K562 (cell line): ENCODE measurements around the gene C11orf65. TPM values are rescaled to one million over a fixed set of nuclear protein-coding genes. Genes with fewer than 3 reads are reported as not detected.

ENCODE experiments used
- BACH1 ChIP-seq: fragments of 200-800 bp; sonication (Bioruptor generic); IDR thresholded peaks from 2 replicates; pipeline ENCODE4 v1.6.1; 2016; ENCODE audit warnings: missing genetic modification characterization, missing compliant biosample characterization
- CTBP1 ChIP-seq: fragments of 450-650 bp; IDR thresholded peaks from 2 replicates; pipeline ENCODE4 v1.6.1; 2016; ENCODE audit warnings: borderline replicate concordance
- DIDO1 ChIP-seq: fragments of 450-650 bp; IDR thresholded peaks from 2 replicates; pipeline ENCODE4 v1.6.1; 2016; ENCODE audit warnings: low read depth, missing biosample characterization, missing genetic modification characterization
- EP400 ChIP-seq: fragments of 450-650 bp; IDR thresholded peaks from 2 replicates; pipeline ENCODE4 v1.6.1; 2017; ENCODE audit warnings: antibody characterized with exemption, mild to moderate bottlenecking, moderate library complexity
- GABPB1 ChIP-seq: sonication (generic); formaldehyde crosslinking; IDR thresholded peaks from 2 replicates; pipeline ENCODE4 v1.8.0; 2022; ENCODE audit warnings: mild to moderate bottlenecking, missing genetic modification reagents
- HMGN3 ChIP-seq: IDR thresholded peaks from 2 replicates; pipeline ENCODE4 v1.6.1; 2011; ENCODE audit warnings: borderline replicate concordance, low read depth, mild to moderate bottlenecking, mixed read lengths, low read length; ENCODE audit not compliant: insufficient read length; ENCODE audit errors: extremely low read depth
- IRF1 ChIP-seq: sonication (generic); formaldehyde crosslinking; IDR thresholded peaks from 2 replicates; pipeline ENCODE4 v1.8.0; 2022; ENCODE audit warnings: missing genetic modification reagents, mild to moderate bottlenecking, borderline replicate concordance
- NBN ChIP-seq: fragments of 450-650 bp; IDR thresholded peaks from 2 replicates; pipeline ENCODE4 v1.6.1; 2016; ENCODE audit warnings: low read depth, mild to moderate bottlenecking
- NFE2 ChIP-seq: IDR thresholded peaks from 2 replicates; pipeline ENCODE4 v1.6.1; 2014; ENCODE audit warnings: antibody characterized with exemption, low read depth
- PREB ChIP-seq: sonication (generic); formaldehyde crosslinking; IDR thresholded peaks from 2 replicates; pipeline ENCODE4 v1.8.1; 2023; ENCODE audit warnings: mild to moderate bottlenecking, missing genetic modification reagents
- PTBP1 ChIP-seq: fragments of 200-400 bp; formaldehyde crosslinking; IDR thresholded peaks from 2 replicates; pipeline ENCODE4 v1.6.1; 2017; ENCODE audit warnings: low read depth, low read length
- PURB ChIP-seq: sonication (generic); formaldehyde crosslinking; IDR thresholded peaks from 2 replicates; pipeline ENCODE4 v1.9.0; 2021; ENCODE audit warnings: low read depth, mild to moderate bottlenecking, missing genetic modification reagents
- SETDB1 ChIP-seq: IDR thresholded peaks from one replicate; pipeline ENCODE4 v1.6.1; 2012; ENCODE audit warnings: low read length, control low read depth, inconsistent platforms
- TFAM ChIP-seq: fragments of 250-450 bp; sonication (Bioruptor Pico); conservative IDR thresholded peaks from 2 replicates; pipeline ENCODE4 v1.5.0; 2021; ENCODE audit warnings: mild to moderate bottlenecking, moderate library complexity
- TFE3 ChIP-seq: fragments of 450-650 bp; formaldehyde crosslinking; IDR thresholded peaks from 2 replicates; pipeline ENCODE4 v1.4.0; 2020; ENCODE audit warnings: mild to moderate bottlenecking, mixed read lengths
- THRB ChIP-seq: fragments of 450-650 bp; formaldehyde crosslinking; conservative IDR thresholded peaks from 2 replicates; pipeline ENCODE4 v1.4.0; 2022; ENCODE audit warnings: mild to moderate bottlenecking, missing genetic modification characterization
- ZC3H4 ChIP-seq: sonication (generic); formaldehyde crosslinking; IDR thresholded peaks from 2 replicates; pipeline ENCODE4 v1.9.0; 2021; ENCODE audit warnings: missing genetic modification reagents, borderline replicate concordance
- ZNF316 ChIP-seq: fragments of 450-650 bp; IDR thresholded peaks from 2 replicates; pipeline ENCODE4 v1.6.1; 2016
- ZNF518B ChIP-seq: fragments of 250-450 bp; sonication (Bioruptor Pico); IDR thresholded peaks from 2 replicates; pipeline ENCODE4 v1.5.0; 2021; ENCODE audit warnings: mild to moderate bottlenecking, moderate library complexity
- ZNF668 ChIP-seq: fragments of 250-450 bp; sonication (Bioruptor Pico); IDR thresholded peaks from 2 replicates; pipeline ENCODE4 v1.8.0; 2022; ENCODE audit warnings: mild to moderate bottlenecking, inconsistent platforms
- polyA plus RNA-seq, 8 experiments: library from polyadenylated mRNA; depleted of rRNA in 4 of 8; stranded (reverse) in 5 of 8; unstranded in 3 of 8; fragments of >200 nt; fragmentation: Nextera tagmentation in 2 of 8; fragmentation: Illumina TruSeq in 1 of 8; extraction: Ambion mirVana in 2 of 8; extraction: Trizol in 1 of 8; gene quantifications; 2 replicates each; pipeline versions ENCODE4 v1.2.1 to v1.2.3, GENCODE V29; 2011 to 2014; ENCODE audit warnings: inconsistent platforms in 1 of 8, missing spikeins in 1 of 8
- total RNA-seq, 7 experiments: library from RNA; depleted of rRNA in 6 of 7; stranded (reverse); fragments of >200 nt in 6 of 7; fragmentation: Illumina TruSeq in 2 of 7; extraction: Trizol in 2 of 7; gene quantifications; 2 replicates each; pipeline versions ENCODE4 v1.2.1 to v1.2.3, GENCODE V29; 2011 to 2021; ENCODE audit warnings: low replicate concordance in 1 of 7

Gene C11orf65
- total and polyA plus RNA-seq, 9 of the 15 experiments (the other 6 are each of a cell fraction or from before 2014, with no cell fraction given) = 1.0 to 2.1 (median 1.2) TPM

GRCh38 chr11:108498046-108498815 is 30.9 kb upstream of the C11orf65 start, which contains the start of gene POGLUT3 (continued):
- TF ChIP-seq TFE3 (CRISPR knock-in tag) (no peak), PURB (CRISPR knock-in tag) (no peak), CTBP1 (peak; percentile 67; the same call in 1 of the 2 replicates), TFAM (CRISPR knock-in tag) (no peak), PTBP1 (peak; percentile 56; the same call in 1 of the 2 replicates), EP400 (peak; percentile 5), IRF1 (CRISPR knock-in tag) (peak; percentile 97), GABPB1 (peak; percentile 79), PREB (CRISPR knock-in tag) (no peak), DIDO1 (tag) (no peak), NFE2 (no peak), BACH1 (no peak), HMGN3 (peak; percentile 45), SETDB1 (no peak), ZNF518B (no peak), ZNF316 (no peak), ZC3H4 (CRISPR knock-in tag) (peak; percentile 93), NBN (no peak), ZNF668 (CRISPR knock-in tag) (no peak), THRB (no peak)
